A549 (cell line): ENCODE measurements around the gene GRIK2. TPM values are rescaled to one million over a fixed set of nuclear protein-coding genes. Genes with fewer than 3 reads are reported as not detected.

Experiments
- ATAC-seq, 2 experiments: fragments of 200-7000 bp in 1 of 2; fragments of >200 bp in 1 of 2; cut with Nextera tagmentation in 1 of 2; cut with Tn5 transposase in 1 of 2; 3 replicates each; pipeline versions ENCODE4 v1.8.0 to v1.9.1; 2018 to 2020; ENCODE audit warnings: mild to moderate bottlenecking in 1 of 2, moderate library complexity in 1 of 2
- CTCF ChIA-PET: fragments of 300-600 bp; sonication (Branson Sonifier 250); formaldehyde crosslinking; extraction: SDS; loops from one replicate; lab custom pipeline; 2021; ENCODE audit warnings: antibody characterized with exemption, inconsistent platforms; lab: Yijun Ruan, JAX
- POLR2A ChIA-PET: fragments of 350-600 bp; formaldehyde crosslinking; extraction: SDS; loops from one replicate; lab custom pipeline; 2021; ENCODE audit warnings: antibody characterized with exemption, inconsistent platforms; lab: Yijun Ruan, JAX
- DNase-seq, 2 experiments: peaks; one replicate each; pipeline versions ENCODE4 v3.0.0 to v3.0.0-alpha.2; 2011 to 2016; ENCODE audit warnings: low read depth in 1 of 2, low spot score in 1 of 2
- FAIRE-seq: peaks from 2 replicates; lab custom pipeline; 2011; peaks lifted over from hg19 to GRCh38; lab: Jason Lieb, UNC
- H3K27ac ChIP-seq, 2 experiments: fragments of >200 bp; sonication (Bioruptor Twin); formaldehyde crosslinking; 3 replicates each; pipeline ENCODE4 v1.5.1; 2016 to 2017
- H3K4me1 ChIP-seq: fragments of >200 bp; sonication (Bioruptor Twin); formaldehyde crosslinking; 3 replicates; pipeline ENCODE4 v1.6.1; 2016
- H3K4me2 ChIP-seq: fragments of >200 bp; sonication (Bioruptor Twin); formaldehyde crosslinking; 3 replicates; pipeline ENCODE4 v1.6.1; 2016
- H3K4me3 ChIP-seq: fragments of >200 bp; sonication (Bioruptor Twin); formaldehyde crosslinking; 3 replicates; pipeline ENCODE4 v1.5.1; 2016
- H3K9me3 ChIP-seq: fragments of >200 bp; sonication (Bioruptor Twin); formaldehyde crosslinking; 3 replicates; pipeline ENCODE4 v1.6.1; 2016
- BHLHE40 ChIP-seq: IDR thresholded peaks from 2 replicates; pipeline ENCODE4 v1.6.1; 2012; ENCODE audit warnings: low read depth, low read length, inconsistent platforms
- FOSL2 ChIP-seq, 2 experiments: fragments of 450-650 bp in 1 of 2; fragments of >200 bp in 1 of 2; sonication (Bioruptor Twin) in 1 of 2; formaldehyde crosslinking; IDR thresholded peaks; 2 replicates each; pipeline versions ENCODE4 v1.5.0 to v1.6.1; 2016 to 2020; ENCODE audit warnings: mild to moderate bottlenecking in 1 of 2, moderate library complexity in 1 of 2
- HEYL ChIP-seq: fragments of 250-450 bp; sonication (Bioruptor Pico); IDR thresholded peaks from 2 replicates; pipeline ENCODE4 v1.8.0; 2021; ENCODE audit warnings: mild to moderate bottlenecking, moderate library complexity
- HMGXB4 ChIP-seq: fragments of 250-450 bp; sonication (Bioruptor Pico); IDR thresholded peaks from 2 replicates; pipeline ENCODE4 v1.5.0; 2021; ENCODE audit warnings: mild to moderate bottlenecking, moderate library complexity, borderline replicate concordance
- MAX ChIP-seq: IDR thresholded peaks from 2 replicates; pipeline ENCODE4 v1.6.1; 2012
- NFE2L2 ChIP-seq: fragments of 150-350 bp; conservative IDR thresholded peaks from 2 replicates; pipeline ENCODE4 v1.6.1; 2014; ENCODE audit warnings: low read length
- PBX3 ChIP-seq: IDR thresholded peaks from 2 replicates; pipeline ENCODE4 v1.6.1; 2012
- RCOR1 ChIP-seq: fragments of 150-350 bp; IDR thresholded peaks from 2 replicates; pipeline ENCODE4 v1.6.1; 2014; ENCODE audit warnings: antibody characterized with exemption, low read length, low read depth
- RNF2 ChIP-seq: fragments of 200-600 bp; sonication (generic); IDR thresholded peaks from 2 replicates; pipeline ENCODE4 v1.6.1; 2016; ENCODE audit warnings: low read depth, mild to moderate bottlenecking, antibody characterized with exemption, moderate library complexity, borderline replicate concordance
- SMC3 ChIP-seq: fragments of >200 bp; sonication (Bioruptor Twin); formaldehyde crosslinking; IDR thresholded peaks from 3 replicates; pipeline ENCODE4 v1.6.1; 2018; ENCODE audit warnings: inconsistent platforms
- SREBF2 ChIP-seq: fragments of 450-650 bp; IDR thresholded peaks from 2 replicates; pipeline ENCODE4 v1.6.1; 2014; ENCODE audit warnings: mild to moderate bottlenecking, moderate library complexity
- USF2 ChIP-seq: fragments of 450-650 bp; IDR thresholded peaks from 2 replicates; pipeline ENCODE4 v1.6.1; 2014; ENCODE audit warnings: antibody characterized with exemption
- ZC3H11A ChIP-seq: fragments of 450-650 bp; IDR thresholded peaks from 2 replicates; pipeline ENCODE4 v1.6.1; 2014; ENCODE audit warnings: antibody characterized with exemption, mild to moderate bottlenecking
- ZNF302 ChIP-seq: fragments of 250-450 bp; sonication (Bioruptor Pico); IDR thresholded peaks from 2 replicates; pipeline ENCODE4 v1.9.0; 2021; ENCODE audit warnings: inconsistent platforms, mild to moderate bottlenecking, moderate library complexity
- WGBS: methylation state at CpG from one replicate; pipeline ENCODE4 v1.1.6; 2017; ENCODE audit errors: missing lambda C conversion rate; 5-methylcytosine and 5-hydroxymethylcytosine counted together
- polyA plus RNA-seq, 4 experiments: library from polyadenylated mRNA; depleted of rRNA in 3 of 4; stranded (reverse); fragments of >200 nt; fragmentation: RNase III in 1 of 4; extraction: RNeasy Plus Mini Kit Qiagen cat#74134 plus additional on column Dnase treatment in 1 of 4; gene quantifications; 2 replicates in 3 of 4; 3 replicates in 1 of 4; pipeline ENCODE4 v1.2.3, GENCODE V29; 2011 to 2017

The GRIK2 gene
- polyA plus RNA-seq, 2 of the 4 experiments (the other 2 are of a cell fraction), result 0.56 to 0.65 TPM

GRCh38 chr6:101578306-101578705 is 184.8 kb downstream of the GRIK2 start:
- Histone ChIP-seq H3K27ac (no peak overlapping the region), H3K9me3 (no peaks in the 10 kb centered on the region), H3K4me3 (no peak overlapping the region), H3K4me2 (no peak overlapping the region), H3K4me1 (no peaks in the 10 kb centered on the region)
- no peak for FAIRE-seq
- 47% methylated on average over 1 of the region's 1 CpG for WGBS
- ChIA-PET CTCF (no interaction called here), POLR2A (no interaction called here)
- ATAC-seq, result no peak
- TF ChIP-seq ZC3H11A (no peak), USF2 (no peak), SREBF2 (no peak), BHLHE40 (no peak), RNF2 (no peak), FOSL2 (IDR thresholded peaks at IDR 0.05) (no peak), FOSL2 (CRISPR knock-in tag; IDR thresholded peaks at IDR 0.05) (no peak), MAX (no peak), NFE2L2 (no peak)
- no peak for DNase-seq

- no peak overlapping the region for H3K4me3 ChIP-seq
- no peak for TF ChIP-seq RCOR1
- no peak for TF ChIP-seq USF2
- no peak for TF ChIP-seq FOSL2 (IDR thresholded peaks at IDR 0.05)
- TF ChIP-seq FOSL2 (CRISPR knock-in tag; IDR thresholded peaks at IDR 0.05), result no peak
- no peak for TF ChIP-seq ZNF302 (CRISPR knock-in tag)
- no peak for TF ChIP-seq SREBF2
- TF ChIP-seq PBX3, result no peak
- no peak for TF ChIP-seq MAX
- no peak for TF ChIP-seq HMGXB4 (CRISPR knock-in tag)
- TF ChIP-seq, all 56 proteins: peak for 0
- Histone ChIP-seq H3K4me1 (no peaks in the 10 kb centered on the region), H3K27ac (no peak overlapping the region), H3K4me2 (no peak overlapping the region), H3K9me3 (no peaks in the 10 kb centered on the region)
- ChIA-PET POLR2A (no interaction called here), CTCF (no interaction called here)
- DNase-seq (no peak), FAIRE-seq (no peak), ATAC-seq (no peak)
These were observed 189.3 kb downstream of the GRIK2 start for GRCh38 chr6:101582792-101583191.

GRCh38 chr6:101585501-101585900 is 192.0 kb downstream of the GRIK2 start:
- ChIA-PET CTCF (no interaction called here), POLR2A (no interaction called here)
- no peaks in the 10 kb centered on the region for H3K9me3 ChIP-seq
- H3K27ac ChIP-seq, result no peak overlapping the region
- ATAC-seq (no peak), DNase-seq (no peak), FAIRE-seq (no peak)
- H3K4me2 ChIP-seq, result no peak overlapping the region
- H3K4me3 ChIP-seq, result no peak overlapping the region
- no peaks in the 10 kb centered on the region for H3K4me1 ChIP-seq
- TF ChIP-seq RCOR1 (no peak), HEYL (CRISPR knock-in tag) (no peak), SMC3 (no peak), SREBF2 (no peak)
